NCI-H748 (cell line): ENCODE measurements around the gene NCOA5.

Experiments used
- DNase-seq: peaks from one replicate; lab custom pipeline; 2025; ENCODE audit not compliant: unreplicated experiment; lab: John Stamatoyannopoulos, UW

The NCOA5 gene

GRCh38 chr20:46044896-46045295, 44.9 kb downstream of the NCOA5 start:
- no peak for DNase-seq

- DNase-seq = no peak
These were observed 46.2 kb downstream of the NCOA5 start for GRCh38 chr20:46043556-46043955.

GRCh38 chr20:46040902-46041535, 48.7 kb downstream of the NCOA5 start:
- no peak for DNase-seq

- no peak for DNase-seq
These were observed 52.7 kb downstream of the NCOA5 start for GRCh38 chr20:46037036-46037435.

- no peak for DNase-seq
These were observed 53.4 kb downstream of the NCOA5 start for GRCh38 chr20:46036370-46036769.

- no peak for DNase-seq
These were observed 54.0 kb downstream of the NCOA5 start for GRCh38 chr20:46035713-46036112.

- DNase-seq = no peak
These were observed 54.5 kb downstream of the NCOA5 start for GRCh38 chr20:46035253-46035652.

GRCh38 chr20:46034039-46034438, 55.7 kb downstream of the NCOA5 start:
- no peak for DNase-seq

GRCh38 chr20:46031701-46032254, 58.0 kb downstream of the NCOA5 start:
- peak; percentile 79 for DNase-seq

- peak; percentile 20 for DNase-seq
These were observed 58.7 kb downstream of the NCOA5 start for GRCh38 chr20:46031014-46031569.

GRCh38 chr20:46030284-46031013, 59.3 kb downstream of the NCOA5 start:
- peak; percentile 7 for DNase-seq

- peak; percentile 21 for DNase-seq
These were observed 60.9 kb downstream of the NCOA5 start, which contains the start of gene SLC12A5 for GRCh38 chr20:46028772-46029371. Gene SLC12A5, plus strand, starts transcription at chr20:46029215. Its CDS starts 130 bp downstream, at chr20:46029345.

- DNase-seq = no peak
These were observed 61.7 kb downstream of the NCOA5 start for GRCh38 chr20:46028110-46028509.

GRCh38 chr20:46027245-46027853, 62.4 kb downstream of the NCOA5 start:
- DNase-seq = no peak

- peak; percentile 8 for DNase-seq
These were observed 64.4 kb downstream of the NCOA5 start for GRCh38 chr20:46025376-46025783.

GRCh38 chr20:46023999-46024398, 65.8 kb downstream of the NCOA5 start:
- no peak for DNase-seq

- no peak for DNase-seq
These were observed 66.6 kb downstream of the NCOA5 start for GRCh38 chr20:46023148-46023484.

- DNase-seq = peak; percentile 51
These were observed 67.2 kb downstream of the NCOA5 start for GRCh38 chr20:46022411-46023147.

- peak; percentile 79 for DNase-seq
These were observed 68.1 kb downstream of the NCOA5 start for GRCh38 chr20:46021361-46022359.
